ENCODE results near the gene LIPC. TPM values are rescaled to one million over a fixed set of nuclear protein-coding genes. Genes with fewer than 3 reads are reported as not detected.

The LIPC gene
- total and polyA plus RNA-seq, 7 donors, result 0.36 to 3.0 (median 0.83) TPM; not detected in 2

DNA sequence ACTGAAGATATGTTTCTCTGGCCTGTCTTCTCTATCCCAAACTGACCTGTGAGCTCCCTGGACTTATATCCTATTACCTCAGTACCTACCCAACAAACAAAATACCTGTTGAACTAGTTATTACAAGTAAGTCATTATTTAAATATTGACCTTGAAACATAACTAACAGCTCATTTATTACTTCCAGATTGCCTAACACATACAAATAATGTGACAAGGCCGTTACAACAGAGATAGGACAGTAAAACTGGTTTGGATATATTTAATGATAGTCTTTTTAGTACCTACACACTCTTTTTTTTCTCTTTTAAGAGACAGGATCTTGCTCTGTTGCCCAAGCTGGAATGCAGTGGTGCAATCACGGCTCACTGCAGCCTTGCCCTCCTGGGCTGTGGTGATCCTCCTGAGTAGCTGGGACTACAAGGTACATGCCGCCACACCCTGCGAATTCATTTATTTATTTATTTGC, 172.7 kb downstream of the LIPC start:
- H3K9me3 ChIP-seq, result no peaks in the 10 kb centered on the region
- no peak overlapping the region for H3K27ac ChIP-seq
- 60 to 88% methylated on average over 4 of the region's 4 CpGs for WGBS, 2 donors
- intact Hi-C loops (cut with DNase I), result no loop called here
- no peak for TF ChIP-seq POLR2AphosphoS5 (IDR thresholded peaks at IDR 0.05)
- no peak for TF ChIP-seq POLR2A (IDR thresholded peaks at IDR 0.05)
- TF ChIP-seq EP300 (IDR thresholded peaks at IDR 0.05), result no peak
- TF ChIP-seq CTCF (IDR thresholded peaks at IDR 0.05), result no peak
- H3K36me3 ChIP-seq, result peaks cover 0 to 12% (median 0%) of the 10 kb centered on the region in 4 donors
- H3K4me1 ChIP-seq, result no peaks in the 10 kb centered on the region
- no peaks in the 10 kb centered on the region for H3K27me3 ChIP-seq
- no peak overlapping the region for H3K4me3 ChIP-seq
- DNase-seq, result no peak

GRCh38 chr15:58605931-58606530, 174.2 kb downstream of the LIPC start:
- Histone ChIP-seq H3K4me3 (no peak overlapping the region), H3K36me3 (peaks cover 0 to 18% (median 0%) of the 10 kb centered on the region in 4 donors), H3K9me3 (no peaks in the 10 kb centered on the region), H3K27me3 (no peaks in the 10 kb centered on the region), H3K4me1 (no peaks in the 10 kb centered on the region), H3K27ac (no peak overlapping the region)
- DNase-seq, result no peak
- WGBS, 2 donors, result 96 to 97% methylated on average over 3 of the region's 3 CpGs
- TF ChIP-seq EP300 (IDR thresholded peaks at IDR 0.05) (no peak), POLR2AphosphoS5 (IDR thresholded peaks at IDR 0.05) (no peak), POLR2A (IDR thresholded peaks at IDR 0.05) (no peak), CTCF (IDR thresholded peaks at IDR 0.05) (no peak)
- intact Hi-C loops (cut with DNase I), result no loop called here

DNA sequence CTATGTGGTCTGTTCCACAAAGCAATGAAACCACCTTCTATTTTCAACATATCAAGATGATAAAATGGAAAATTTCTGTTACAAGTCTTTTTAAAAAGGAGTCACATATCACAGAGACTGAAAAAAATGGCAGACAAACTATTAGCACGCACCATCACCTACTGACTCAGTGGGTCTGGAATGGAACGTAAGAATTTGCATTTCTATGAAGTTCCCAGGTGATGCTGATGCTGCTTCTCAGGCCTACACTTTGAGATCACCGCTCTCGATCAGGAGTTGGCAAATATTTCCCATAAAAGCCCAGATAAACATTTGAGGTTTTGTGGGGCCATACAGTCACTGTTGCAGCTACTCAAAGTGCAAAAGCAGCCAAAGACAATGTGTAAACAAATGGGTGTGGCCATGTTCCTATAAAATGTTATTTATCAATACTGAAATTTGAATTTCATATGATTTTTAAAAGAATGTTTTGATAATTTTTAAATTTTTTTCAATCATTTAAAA, 174.8 kb downstream of the LIPC start:
- no peak overlapping the region for H3K4me3 ChIP-seq
- WGBS, 2 donors, result 83 to 87% methylated on average over 4 of the region's 4 CpGs
- no peaks in the 10 kb centered on the region for H3K9me3 ChIP-seq
- no peaks in the 10 kb centered on the region for H3K27me3 ChIP-seq
- H3K4me1 ChIP-seq, result no peaks in the 10 kb centered on the region
- no peak for DNase-seq
- TF ChIP-seq EP300 (IDR thresholded peaks at IDR 0.05), result no peak
- no peak for TF ChIP-seq POLR2A (IDR thresholded peaks at IDR 0.05)
- TF ChIP-seq POLR2AphosphoS5 (IDR thresholded peaks at IDR 0.05), result no peak
- no peak for TF ChIP-seq CTCF (IDR thresholded peaks at IDR 0.05)
- H3K36me3 ChIP-seq, result peaks cover 0 to 17% (median 0%) of the 10 kb centered on the region in 4 donors
- H3K27ac ChIP-seq, result no peak overlapping the region
- intact Hi-C loops (cut with DNase I), result no loop called here

DNA sequence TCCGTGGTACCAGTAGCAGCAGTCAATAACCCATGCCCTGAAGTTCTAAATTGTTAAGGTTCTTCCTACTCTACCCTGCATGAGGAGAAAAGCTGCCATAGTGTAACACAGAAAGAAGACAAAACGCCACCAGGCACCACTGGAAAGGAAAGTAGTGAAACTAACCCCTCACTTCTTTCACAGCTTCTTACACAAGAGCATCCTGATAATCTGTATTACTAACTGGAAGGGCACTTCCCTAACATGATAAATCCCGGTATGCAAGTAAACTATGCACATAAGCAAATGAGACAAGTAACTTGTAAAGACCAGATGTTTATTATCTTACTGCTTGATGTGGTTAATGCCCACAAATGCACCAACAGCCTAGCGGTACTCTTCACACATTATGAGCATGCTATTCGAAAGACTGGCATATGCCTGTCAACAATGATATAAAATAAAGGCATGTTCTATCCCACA, 176.4 kb downstream of the LIPC start:
- Histone ChIP-seq H3K27me3 (no peaks in the 10 kb centered on the region), H3K4me1 (no peaks in the 10 kb centered on the region), H3K9me3 (no peaks in the 10 kb centered on the region), H3K36me3 (peaks cover 0 to 21% (median 0%) of the 10 kb centered on the region in 4 donors), H3K4me3 (no peak overlapping the region), H3K27ac (no peak overlapping the region)
- TF ChIP-seq POLR2AphosphoS5 (IDR thresholded peaks at IDR 0.05) (no peak), EP300 (IDR thresholded peaks at IDR 0.05) (no peak), CTCF (IDR thresholded peaks at IDR 0.05) (no peak)
- no peak for DNase-seq
- intact Hi-C loops (cut with DNase I), result no loop called here
- 67 to 84% methylated on average over 5 of the region's 5 CpGs for WGBS, 2 donors

Data from sigmoid colon (tissue), 7 donors.